ENCODE results near the gene UBASH3B.

Gene UBASH3B

DNA sequence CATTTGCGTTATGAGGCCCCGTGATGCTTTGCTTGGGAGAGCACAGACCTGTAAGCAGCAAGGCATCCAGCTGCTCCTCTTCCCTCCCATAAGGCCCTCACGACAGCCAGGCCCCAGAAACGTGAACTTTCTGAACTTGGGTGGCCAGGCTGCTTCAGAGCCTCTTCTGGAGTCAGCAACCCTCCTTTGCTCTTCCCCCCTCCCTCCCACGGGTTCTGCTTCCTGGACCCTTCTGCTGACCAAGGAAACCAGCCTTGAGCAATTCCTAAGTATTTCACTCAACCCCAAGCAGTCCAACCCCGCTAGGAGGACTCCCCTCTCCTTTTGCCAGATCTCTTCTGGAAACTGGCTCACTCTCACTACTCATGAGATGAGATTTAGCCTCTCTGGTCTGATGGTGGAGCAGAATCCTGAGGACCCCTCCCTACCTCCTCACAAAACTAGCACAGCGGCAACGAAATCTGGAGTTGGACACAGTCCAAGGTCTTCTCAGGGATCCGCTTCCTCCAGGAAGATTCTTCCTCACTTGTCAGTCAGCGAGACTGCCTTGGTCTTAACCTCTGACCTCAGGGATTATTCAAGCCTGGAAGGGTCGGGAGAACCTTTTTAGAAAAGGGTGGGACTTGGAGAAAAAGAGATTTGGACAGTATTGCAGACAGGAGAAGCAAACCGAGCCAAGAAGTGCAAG lies 86.2 kb downstream of the UBASH3B start:
- H3K4me1 ChIP-seq (ENCODE audit: control insufficient read depth in 2 of 2, insufficient read depth in 2 of 2, low read length in 2 of 2): peaks cover 9 to 18% of the 10 kb centered on the region in 2 donors
- no peak overlapping the region for H3K4me3 ChIP-seq (ENCODE audit: low read length in 2 of 2)
- no peaks in the 10 kb centered on the region for H3K27me3 ChIP-seq (ENCODE audit: control insufficient read depth in 2 of 2, insufficient read depth in 2 of 2, low read length in 2 of 2)
- H3K9ac ChIP-seq (ENCODE audit: low read depth in 1 of 2, low read length in 2 of 2): peak overlapping the region in 1 of 2 donors; percentile 34
- no peaks in the 10 kb centered on the region for H3K9me3 ChIP-seq (ENCODE audit: control insufficient read depth in 2 of 2, low read length in 2 of 2)
- H3K27ac ChIP-seq (ENCODE audit: low read depth in 2 of 2, low read length in 2 of 2): peak overlapping the region; percentile 52 to 53
- H3K36me3 ChIP-seq (ENCODE audit: control insufficient read depth in 2 of 2, insufficient read depth in 2 of 2, low read length in 2 of 2): no peaks in the 10 kb centered on the region

DNA sequence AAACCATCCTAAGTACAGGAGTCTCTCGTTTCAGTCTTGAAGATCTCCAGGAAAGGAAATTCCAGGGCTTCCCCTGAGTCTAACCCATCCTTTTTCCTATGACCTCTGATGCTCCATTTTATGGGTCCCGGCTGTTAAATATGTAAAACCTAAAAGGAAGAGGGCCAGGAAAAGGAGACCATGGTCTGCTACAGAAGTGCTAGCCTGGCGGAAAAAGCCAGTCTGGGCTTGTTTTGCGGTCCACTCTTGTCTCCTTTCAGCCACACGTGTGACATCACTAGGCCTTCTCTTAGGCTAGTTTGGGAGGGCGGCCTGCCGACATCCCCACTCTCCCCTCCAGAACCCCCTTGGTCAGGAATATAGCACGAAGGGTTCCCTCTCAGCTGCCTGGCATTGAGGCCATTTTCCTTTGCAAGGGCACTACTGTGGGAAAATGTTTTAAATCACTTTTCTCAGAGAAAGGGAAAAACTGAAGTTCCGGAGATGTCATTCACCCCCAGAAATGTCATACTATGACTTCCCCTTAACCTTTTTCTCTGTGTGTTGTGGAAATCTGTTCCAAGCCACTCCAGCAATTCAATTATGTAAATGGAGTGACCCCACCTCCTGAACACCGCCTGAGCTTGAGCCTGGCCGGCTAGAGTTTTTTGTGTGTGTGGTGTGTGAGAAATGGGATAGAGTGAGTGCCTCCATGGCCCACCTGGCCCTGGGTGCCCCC lies 86.9 kb downstream of the UBASH3B start:
- Histone ChIP-seq H3K4me1 (ENCODE audit: control insufficient read depth in 2 of 2, insufficient read depth in 2 of 2, low read length in 2 of 2) (peaks cover 12 to 22% of the 10 kb centered on the region in 2 donors), H3K9ac (ENCODE audit: low read depth in 1 of 2, low read length in 2 of 2) (peak overlapping the region in 1 of 2 donors; percentile 34), H3K36me3 (ENCODE audit: control insufficient read depth in 2 of 2, insufficient read depth in 2 of 2, low read length in 2 of 2) (no peaks in the 10 kb centered on the region), H3K9me3 (ENCODE audit: control insufficient read depth in 2 of 2, low read length in 2 of 2) (no peaks in the 10 kb centered on the region), H3K27ac (ENCODE audit: low read depth in 2 of 2, low read length in 2 of 2) (peak overlapping the region; percentile 52 to 69), H3K4me3 (ENCODE audit: low read length in 2 of 2) (no peak overlapping the region), H3K27me3 (ENCODE audit: control insufficient read depth in 2 of 2, insufficient read depth in 2 of 2, low read length in 2 of 2) (no peaks in the 10 kb centered on the region)

GRCh38 chr11:122743097-122743741 lies 87.7 kb downstream of the UBASH3B start:
- Histone ChIP-seq H3K27ac (ENCODE audit: low read depth in 2 of 2, low read length in 2 of 2) (peak overlapping the region; percentile 42 to 69), H3K9me3 (ENCODE audit: control insufficient read depth in 2 of 2, low read length in 2 of 2) (no peaks in the 10 kb centered on the region), H3K4me1 (ENCODE audit: control insufficient read depth in 2 of 2, insufficient read depth in 2 of 2, low read length in 2 of 2) (peaks cover 12 to 24% of the 10 kb centered on the region in 2 donors), H3K9ac (ENCODE audit: low read depth in 1 of 2, low read length in 2 of 2) (peak overlapping the region in 1 of 2 donors; percentile 54), H3K36me3 (ENCODE audit: control insufficient read depth in 2 of 2, insufficient read depth in 2 of 2, low read length in 2 of 2) (no peaks in the 10 kb centered on the region), H3K4me3 (ENCODE audit: low read length in 2 of 2) (peak overlapping the region in 1 of 2 donors; percentile 6), H3K27me3 (ENCODE audit: control insufficient read depth in 2 of 2, insufficient read depth in 2 of 2, low read length in 2 of 2) (no peaks in the 10 kb centered on the region)

DNA sequence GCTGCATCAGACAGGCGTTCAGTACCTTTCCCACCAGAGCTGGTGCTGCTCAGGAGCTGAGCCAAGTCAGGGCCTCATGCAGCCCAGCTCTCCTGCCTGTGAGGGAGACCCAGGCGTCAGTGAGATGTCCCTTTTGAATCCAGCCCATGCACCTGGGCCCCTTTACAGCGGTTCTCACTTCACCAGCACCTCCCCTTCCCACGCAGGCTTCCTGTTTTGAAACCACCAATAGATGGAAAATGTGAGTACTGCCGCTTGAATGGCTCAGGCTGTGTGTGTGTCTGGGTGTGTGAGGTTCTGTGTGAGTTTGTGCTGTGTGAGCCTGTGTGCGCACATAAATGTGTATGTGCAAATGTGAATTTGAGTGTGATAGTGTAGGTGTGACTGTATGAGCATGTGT lies 88.4 kb downstream of the UBASH3B start:
- peak overlapping the region in 1 of 2 donors; percentile 32 for H3K4me3 ChIP-seq (ENCODE audit: low read length in 2 of 2)
- H3K36me3 ChIP-seq (ENCODE audit: control insufficient read depth in 2 of 2, insufficient read depth in 2 of 2, low read length in 2 of 2): no peaks in the 10 kb centered on the region
- peaks cover 15 to 26% of the 10 kb centered on the region in 2 donors for H3K4me1 ChIP-seq (ENCODE audit: control insufficient read depth in 2 of 2, insufficient read depth in 2 of 2, low read length in 2 of 2)
- H3K27ac ChIP-seq (ENCODE audit: low read depth in 2 of 2, low read length in 2 of 2): peak overlapping the region; percentile 42 to 69
- H3K9me3 ChIP-seq (ENCODE audit: control insufficient read depth in 2 of 2, low read length in 2 of 2): no peaks in the 10 kb centered on the region
- no peaks in the 10 kb centered on the region for H3K27me3 ChIP-seq (ENCODE audit: control insufficient read depth in 2 of 2, insufficient read depth in 2 of 2, low read length in 2 of 2)
- peak overlapping the region in 1 of 2 donors; percentile 54 for H3K9ac ChIP-seq (ENCODE audit: low read depth in 1 of 2, low read length in 2 of 2)

DNA sequence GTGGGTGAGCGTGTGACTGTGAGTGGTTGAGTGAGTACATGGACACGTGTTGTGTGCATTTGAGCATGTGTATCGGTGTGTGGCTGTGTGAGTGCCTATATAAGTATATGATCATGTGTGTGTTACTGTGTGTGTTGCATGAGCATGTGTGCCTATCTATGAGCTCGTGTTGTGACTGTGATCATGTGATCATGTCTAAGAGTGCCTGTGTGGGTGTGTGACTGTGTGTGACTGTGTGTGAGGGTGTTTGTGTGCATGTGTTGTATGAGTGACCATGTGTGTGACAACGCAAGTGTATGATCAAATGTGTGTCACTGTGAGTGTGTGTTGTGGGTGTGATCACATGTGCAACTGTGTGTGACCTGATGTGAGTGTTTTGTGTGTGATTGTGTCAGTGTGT lies 88.8 kb downstream of the UBASH3B start:
- Histone ChIP-seq H3K36me3 (ENCODE audit: control insufficient read depth in 2 of 2, insufficient read depth in 2 of 2, low read length in 2 of 2) (no peaks in the 10 kb centered on the region), H3K27me3 (ENCODE audit: control insufficient read depth in 2 of 2, insufficient read depth in 2 of 2, low read length in 2 of 2) (no peaks in the 10 kb centered on the region), H3K27ac (ENCODE audit: low read depth in 2 of 2, low read length in 2 of 2) (peak overlapping the region; percentile 42 to 69), H3K9me3 (ENCODE audit: control insufficient read depth in 2 of 2, low read length in 2 of 2) (no peaks in the 10 kb centered on the region), H3K4me1 (ENCODE audit: control insufficient read depth in 2 of 2, insufficient read depth in 2 of 2, low read length in 2 of 2) (peaks cover 15 to 26% of the 10 kb centered on the region in 2 donors), H3K4me3 (ENCODE audit: low read length in 2 of 2) (peak overlapping the region in 1 of 2 donors; percentile 32), H3K9ac (ENCODE audit: low read depth in 1 of 2, low read length in 2 of 2) (peak overlapping the region in 1 of 2 donors; percentile 54)

DNA sequence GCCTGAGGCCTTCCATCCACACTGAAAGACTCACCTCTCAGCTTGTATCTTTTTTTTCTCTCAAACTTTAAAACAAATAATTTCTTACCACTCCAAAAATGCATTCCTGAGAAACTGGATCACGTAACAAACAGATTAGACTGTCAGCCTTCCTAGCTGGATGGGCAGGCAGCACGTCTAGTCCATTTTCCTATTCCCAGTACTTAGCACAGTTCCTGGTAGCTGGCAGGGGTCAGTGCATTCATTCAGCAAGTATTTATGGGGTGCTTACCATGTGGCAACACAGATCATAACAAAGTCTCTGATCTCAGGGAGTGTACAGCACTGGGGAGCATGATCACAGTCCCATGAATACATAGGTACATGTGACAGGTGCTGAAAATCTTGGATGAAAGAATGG lies 89.6 kb downstream of the UBASH3B start:
- H3K27me3 ChIP-seq (ENCODE audit: control insufficient read depth in 2 of 2, insufficient read depth in 2 of 2, low read length in 2 of 2): no peaks in the 10 kb centered on the region
- H3K27ac ChIP-seq (ENCODE audit: low read depth in 2 of 2, low read length in 2 of 2): no peak overlapping the region
- no peak overlapping the region for H3K9ac ChIP-seq (ENCODE audit: low read depth in 1 of 2, low read length in 2 of 2)
- H3K36me3 ChIP-seq (ENCODE audit: control insufficient read depth in 2 of 2, insufficient read depth in 2 of 2, low read length in 2 of 2): no peaks in the 10 kb centered on the region
- no peaks in the 10 kb centered on the region for H3K9me3 ChIP-seq (ENCODE audit: control insufficient read depth in 2 of 2, low read length in 2 of 2)
- H3K4me3 ChIP-seq (ENCODE audit: low read length in 2 of 2): no peak overlapping the region
- H3K4me1 ChIP-seq (ENCODE audit: control insufficient read depth in 2 of 2, insufficient read depth in 2 of 2, low read length in 2 of 2): peaks cover 15 to 26% of the 10 kb centered on the region in 2 donors

DNA sequence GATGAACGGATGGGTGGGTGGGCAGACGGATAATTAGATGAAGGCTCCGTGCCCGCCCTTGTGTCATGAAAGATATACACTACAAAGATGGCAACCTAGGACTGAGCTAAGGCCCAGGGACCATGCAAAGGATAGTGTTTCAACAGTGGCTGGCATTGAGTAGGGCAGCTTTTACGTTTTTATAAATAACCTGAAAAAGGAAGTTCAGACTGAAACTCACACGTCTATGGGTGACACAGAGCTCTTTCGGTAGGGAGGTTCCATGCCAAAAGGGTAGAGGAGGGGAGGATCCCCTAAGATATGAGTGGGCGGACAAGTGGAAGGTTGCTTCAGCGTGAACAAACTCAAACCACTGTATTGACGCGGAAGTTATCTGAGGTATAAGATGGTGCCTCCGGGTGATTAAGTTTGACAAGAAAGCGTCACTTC lies 90.5 kb downstream of the UBASH3B start:
- Histone ChIP-seq H3K27ac (ENCODE audit: low read depth in 2 of 2, low read length in 2 of 2) (peak overlapping the region in 1 of 2 donors; percentile 3), H3K36me3 (ENCODE audit: control insufficient read depth in 2 of 2, insufficient read depth in 2 of 2, low read length in 2 of 2) (no peaks in the 10 kb centered on the region), H3K9me3 (ENCODE audit: control insufficient read depth in 2 of 2, low read length in 2 of 2) (no peaks in the 10 kb centered on the region), H3K9ac (ENCODE audit: low read depth in 1 of 2, low read length in 2 of 2) (peak overlapping the region in 1 of 2 donors; percentile 9), H3K4me1 (ENCODE audit: control insufficient read depth in 2 of 2, insufficient read depth in 2 of 2, low read length in 2 of 2) (peaks cover 15 to 26% of the 10 kb centered on the region in 2 donors), H3K4me3 (ENCODE audit: low read length in 2 of 2) (no peak overlapping the region), H3K27me3 (ENCODE audit: control insufficient read depth in 2 of 2, insufficient read depth in 2 of 2, low read length in 2 of 2) (no peaks in the 10 kb centered on the region)

DNA sequence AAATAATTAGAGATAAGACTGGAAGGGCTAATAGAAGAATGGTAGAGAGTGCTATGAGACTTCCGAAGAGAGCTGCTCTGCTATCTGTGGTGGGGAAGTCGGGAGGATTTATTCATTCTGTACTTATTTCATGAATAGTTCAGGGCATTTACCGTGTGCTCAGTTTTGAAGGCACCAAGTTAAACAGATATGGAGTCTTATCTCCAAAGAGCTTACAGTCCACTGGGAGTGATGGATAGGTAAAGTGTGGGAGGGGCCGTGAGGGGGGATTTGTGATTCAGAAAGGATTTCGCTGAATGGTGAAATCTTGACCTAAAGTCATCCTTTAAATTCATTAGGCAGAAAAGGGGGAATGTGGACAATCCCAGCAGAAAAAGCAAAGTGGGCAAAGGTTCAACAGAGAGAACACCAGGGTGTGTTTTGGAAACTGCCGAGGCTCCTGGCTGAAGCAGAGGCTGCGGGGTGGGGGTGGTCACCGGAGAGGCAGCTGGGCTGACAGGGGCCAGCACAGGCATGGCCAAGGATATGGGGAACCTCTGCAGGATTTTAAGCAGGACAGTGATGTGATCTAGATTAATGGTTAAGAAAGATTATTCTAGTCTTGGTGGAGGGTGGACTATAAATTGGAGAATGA lies 91.2 kb downstream of the UBASH3B start:
- Histone ChIP-seq H3K9me3 (ENCODE audit: control insufficient read depth in 2 of 2, low read length in 2 of 2) (no peaks in the 10 kb centered on the region), H3K27ac (ENCODE audit: low read depth in 2 of 2, low read length in 2 of 2) (peak overlapping the region in 1 of 2 donors; percentile 3), H3K36me3 (ENCODE audit: control insufficient read depth in 2 of 2, insufficient read depth in 2 of 2, low read length in 2 of 2) (no peaks in the 10 kb centered on the region), H3K4me3 (ENCODE audit: low read length in 2 of 2) (no peak overlapping the region), H3K27me3 (ENCODE audit: control insufficient read depth in 2 of 2, insufficient read depth in 2 of 2, low read length in 2 of 2) (no peaks in the 10 kb centered on the region), H3K9ac (ENCODE audit: low read depth in 1 of 2, low read length in 2 of 2) (no peak overlapping the region), H3K4me1 (ENCODE audit: control insufficient read depth in 2 of 2, insufficient read depth in 2 of 2, low read length in 2 of 2) (peaks cover 15 to 26% of the 10 kb centered on the region in 2 donors)

- Histone ChIP-seq H3K27ac (ENCODE audit: low read depth in 2 of 2, low read length in 2 of 2) (no peak overlapping the region), H3K27me3 (ENCODE audit: control insufficient read depth in 2 of 2, insufficient read depth in 2 of 2, low read length in 2 of 2) (no peaks in the 10 kb centered on the region), H3K9me3 (ENCODE audit: control insufficient read depth in 2 of 2, low read length in 2 of 2) (no peaks in the 10 kb centered on the region), H3K4me3 (ENCODE audit: low read length in 2 of 2) (no peak overlapping the region), H3K4me1 (ENCODE audit: control insufficient read depth in 2 of 2, insufficient read depth in 2 of 2, low read length in 2 of 2) (peaks cover 15 to 22% of the 10 kb centered on the region in 2 donors), H3K36me3 (ENCODE audit: control insufficient read depth in 2 of 2, insufficient read depth in 2 of 2, low read length in 2 of 2) (no peaks in the 10 kb centered on the region), H3K9ac (ENCODE audit: low read depth in 1 of 2, low read length in 2 of 2) (no peak overlapping the region)
Measured at GRCh38 chr11:122747351-122747781, 91.8 kb downstream of the UBASH3B start.

Data from mucosa of rectum (tissue), 2 donors.